DMS79 (cell line): ENCODE results near the gene CRYBB1.

ENCODE experiments used
- DNase-seq: peaks from one replicate; lab custom pipeline; 2025; lab: John Stamatoyannopoulos, UW

CRYBB1 gene

DNA sequence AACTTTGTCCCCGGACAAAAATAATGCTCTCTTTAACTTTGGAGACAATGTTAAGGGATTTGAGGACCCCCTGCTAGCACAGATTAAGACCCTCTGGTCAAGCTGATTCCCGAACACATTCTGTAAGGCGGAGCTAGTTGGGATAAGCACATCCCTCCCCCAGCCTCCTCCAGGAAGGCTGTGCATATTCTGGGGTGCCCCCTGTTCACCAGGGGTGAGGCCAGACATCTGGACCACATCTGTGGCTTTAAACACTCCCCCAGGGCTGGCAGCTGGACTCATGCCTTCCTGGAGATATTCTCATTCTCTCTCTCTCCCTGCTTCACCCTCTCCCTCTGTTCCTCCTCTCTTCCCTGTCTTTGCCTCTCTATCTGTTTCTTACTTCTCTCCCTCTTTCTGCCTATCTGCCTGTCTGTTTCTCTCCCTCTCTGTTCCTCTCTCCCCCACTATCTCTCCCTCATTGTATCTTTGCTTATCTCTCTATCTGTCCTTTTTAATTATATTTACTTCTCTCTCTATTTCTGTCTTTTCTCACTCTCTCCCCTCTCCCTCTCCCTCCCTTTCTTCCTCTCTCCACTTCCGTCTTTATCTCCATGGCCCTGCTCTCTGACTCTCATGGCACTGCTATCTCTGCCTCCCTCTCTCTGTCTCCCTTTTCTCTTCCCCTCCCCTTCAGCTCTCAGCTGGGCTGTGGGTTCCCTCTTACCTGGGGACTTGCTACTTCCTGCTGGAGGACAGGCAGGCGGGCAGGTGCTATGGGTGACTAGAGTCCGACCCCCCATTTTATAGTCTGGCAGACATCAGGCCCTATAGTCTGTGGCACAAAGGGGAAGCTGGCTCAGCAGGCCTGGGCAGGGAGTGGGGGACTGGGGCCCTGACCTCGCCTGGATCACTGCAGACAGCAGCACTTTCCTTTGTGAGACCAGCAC, at the start of gene CRYBB1:
Gene CRYBB1, minus strand, starts transcription at position 757 of the 929 bp plus-strand sequence. CDS start 1,708 bp downstream, outside the sequence.
- no peak for DNase-seq

DNA sequence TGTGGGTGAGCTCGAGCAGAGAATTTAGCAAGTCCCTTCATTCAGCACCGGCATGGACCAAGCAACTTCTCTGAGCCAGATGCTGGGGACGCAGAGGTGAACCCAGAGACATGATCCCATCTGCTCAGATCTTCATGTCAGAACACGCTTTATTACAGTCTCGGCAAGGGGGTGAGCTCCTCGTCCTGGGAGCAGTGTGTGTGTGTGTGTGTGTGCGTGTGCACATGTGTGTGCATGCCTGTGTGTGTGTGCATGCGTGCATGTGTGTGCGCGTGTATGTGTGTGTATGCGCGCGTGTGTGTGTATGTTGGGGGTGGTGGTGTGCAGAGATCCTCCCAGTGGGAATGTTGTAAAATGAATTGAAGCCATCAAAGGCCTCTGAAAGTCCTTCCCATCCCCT, 49.3 kb upstream of the CRYBB1 start:
- no peak for DNase-seq

DNA sequence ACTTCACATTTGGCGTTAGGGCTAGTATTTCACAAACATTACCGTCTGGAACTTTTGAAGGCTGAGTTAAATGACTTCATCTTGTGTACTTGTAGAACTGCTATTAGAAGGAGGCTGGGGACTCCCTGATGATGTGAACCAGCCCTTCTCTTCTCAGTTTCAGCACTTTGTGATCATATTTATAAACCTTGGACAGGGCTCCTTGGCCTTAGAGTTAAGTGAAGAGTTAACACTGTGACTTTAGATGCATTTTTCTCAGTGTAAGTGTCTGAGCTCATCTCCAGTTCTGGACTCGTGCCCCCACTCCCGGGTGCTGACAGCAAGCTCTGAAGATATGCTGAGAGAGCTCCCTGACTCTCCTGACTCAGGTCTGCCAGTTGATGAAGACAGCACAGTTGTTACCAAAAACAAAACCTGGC, 48.0 kb upstream of the CRYBB1 start:
- no peak for DNase-seq

DNA sequence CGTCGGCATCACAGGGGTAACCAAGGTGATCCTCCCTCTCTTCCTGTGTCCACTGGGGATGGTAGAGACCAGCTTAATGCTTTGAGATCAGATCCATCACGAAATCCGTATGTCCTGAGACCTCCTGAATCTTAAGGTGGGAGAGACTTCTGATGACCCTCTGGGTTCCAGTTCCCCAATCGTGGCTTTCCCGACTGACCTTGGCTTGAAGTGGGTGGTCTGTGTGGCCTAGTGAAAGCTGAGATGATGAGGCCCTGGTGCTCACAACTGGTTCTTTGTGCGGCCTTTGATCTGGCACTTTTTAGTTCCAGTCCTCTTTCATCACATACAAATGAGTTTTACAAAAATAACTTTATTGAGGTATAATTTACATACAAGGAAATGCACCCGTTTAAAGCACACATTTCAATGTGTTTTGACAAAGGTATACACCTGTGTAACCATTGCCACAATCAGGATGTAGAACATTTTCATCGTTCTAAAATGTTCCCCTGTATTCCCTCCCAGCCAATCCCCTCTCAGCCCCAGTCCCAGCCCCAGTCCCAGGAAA, 45.6 kb upstream of the CRYBB1 start:
- no peak for DNase-seq

DNA sequence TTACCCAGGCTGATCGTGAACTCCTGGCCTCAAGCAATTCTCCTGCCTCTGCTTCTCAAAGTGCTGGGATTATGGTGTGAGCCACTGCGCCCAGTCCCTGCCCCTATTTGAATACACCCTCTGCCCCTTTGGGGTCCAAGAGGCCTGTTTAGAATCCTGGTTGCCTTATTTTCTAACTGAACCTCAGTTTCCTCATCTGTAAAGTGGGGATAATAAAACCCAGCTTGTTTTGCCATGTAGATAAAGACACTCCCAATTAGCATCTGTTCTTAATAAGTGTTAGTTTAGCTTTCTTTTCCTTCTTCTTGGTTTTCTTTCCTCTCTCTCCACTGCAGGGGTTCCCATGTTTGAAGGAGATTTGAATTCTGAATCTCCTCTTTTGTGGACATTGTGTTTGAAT, 44.3 kb upstream of the CRYBB1 start:
- DNase-seq, result no peak

DNA sequence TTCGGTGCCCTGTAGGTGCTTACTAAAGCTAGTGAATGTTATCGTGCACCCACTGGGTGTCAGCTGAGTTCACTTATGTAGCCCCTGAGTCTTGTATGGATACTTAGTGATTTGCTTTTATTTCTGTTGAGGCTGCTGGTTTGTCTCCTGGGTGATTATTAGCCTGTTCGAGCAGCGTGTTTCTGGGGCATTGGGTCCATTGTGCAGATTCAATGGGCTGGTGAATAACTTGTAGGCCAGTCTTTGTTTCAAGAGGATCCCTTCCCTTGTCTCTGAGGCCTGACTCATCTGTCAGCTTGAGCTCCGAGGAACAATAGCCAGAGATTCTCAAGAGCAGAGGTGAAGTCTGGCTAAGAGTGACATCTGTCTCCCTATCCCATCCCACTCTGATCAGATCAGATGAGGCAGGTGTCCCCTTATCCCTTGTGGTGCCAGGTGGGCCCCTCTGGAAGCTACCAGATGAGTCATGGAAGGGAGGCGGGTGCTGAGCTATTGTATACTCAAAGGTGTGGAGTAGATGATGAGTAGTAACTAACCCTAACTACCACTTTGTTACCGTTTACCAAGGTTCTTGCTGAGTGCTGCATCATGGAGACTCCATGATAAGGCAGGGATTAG, 43.2 kb upstream of the CRYBB1 start:
- no peak for DNase-seq

DNA sequence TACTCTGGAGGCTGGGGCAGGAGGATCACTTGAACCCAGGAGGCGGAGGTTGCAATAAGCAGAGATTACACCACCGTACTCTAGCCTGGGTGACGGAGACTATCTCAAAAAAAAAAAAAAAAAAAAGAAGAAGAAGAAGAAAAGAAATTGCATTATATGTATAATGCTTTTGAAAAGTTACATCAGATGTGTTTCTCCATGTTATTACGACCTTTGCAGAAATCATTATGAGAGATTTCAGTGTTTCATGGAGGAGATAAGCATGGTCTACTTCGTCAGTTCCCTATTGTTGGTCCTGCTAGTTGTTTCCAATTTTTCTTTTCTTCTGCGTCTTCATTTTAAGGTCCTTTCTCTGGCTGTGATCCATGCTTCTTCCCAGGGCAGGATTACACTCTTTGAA, 42.5 kb upstream of the CRYBB1 start:
- DNase-seq, result no peak

DNA sequence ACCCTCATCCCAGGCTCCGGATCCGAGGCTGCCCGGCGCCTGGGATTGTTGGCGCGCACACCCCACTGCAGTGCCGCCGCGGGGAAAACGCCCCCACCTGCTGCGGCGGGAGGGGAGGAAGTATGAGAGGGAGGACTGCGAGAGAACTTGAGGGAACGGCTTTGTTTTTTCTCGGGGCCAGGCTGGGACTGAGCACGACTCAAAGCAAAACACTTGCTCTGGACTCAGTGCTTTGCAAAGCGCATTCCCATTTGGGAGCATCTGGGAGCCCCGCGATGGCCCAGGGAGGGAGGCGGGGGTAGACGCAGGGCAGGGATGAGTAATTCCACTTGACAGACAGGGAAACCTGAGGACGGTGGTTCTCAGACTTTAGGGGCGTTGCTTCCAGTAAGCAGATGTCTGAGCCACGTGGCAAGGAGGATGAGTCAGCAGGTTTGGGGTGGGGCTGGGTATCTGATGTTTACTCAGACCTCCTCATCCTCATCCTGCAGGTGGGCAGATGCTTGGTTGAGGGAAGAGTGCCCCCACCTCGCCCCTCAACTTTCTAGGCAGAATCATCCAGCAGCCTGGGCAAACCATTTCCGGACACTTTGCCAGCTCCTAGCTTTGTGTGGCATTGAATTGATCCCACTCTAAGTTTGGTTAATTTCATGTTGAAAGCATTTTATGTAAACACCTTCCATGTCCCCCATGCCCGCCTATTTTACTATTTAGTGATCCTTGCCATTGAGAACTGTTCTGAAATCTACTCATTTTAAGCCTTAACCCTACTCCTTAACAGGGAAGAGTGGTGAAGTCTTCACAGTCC, 41.0 kb upstream of the CRYBB1 start:
- peak; percentile 39 for DNase-seq

DNA sequence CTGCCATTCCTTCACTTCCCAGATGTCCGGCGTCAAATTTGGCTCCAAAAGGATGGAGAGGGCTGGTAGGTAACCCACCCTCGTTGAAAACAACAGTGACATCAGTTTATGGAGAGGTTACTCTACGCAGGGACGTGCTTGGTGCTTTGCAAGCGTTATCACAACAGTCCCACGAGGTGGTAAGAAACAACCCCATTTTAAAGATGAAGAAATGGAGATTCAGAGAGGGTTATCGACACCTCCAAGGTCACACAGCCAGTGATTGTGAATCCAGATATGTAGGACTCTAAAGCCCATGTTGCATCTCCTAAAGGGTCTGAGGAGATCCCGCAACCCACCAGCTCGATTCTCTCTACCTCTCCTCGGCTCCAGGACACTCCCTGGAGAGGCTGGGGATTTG, 40.3 kb upstream of the CRYBB1 start:
- no peak for DNase-seq

DNA sequence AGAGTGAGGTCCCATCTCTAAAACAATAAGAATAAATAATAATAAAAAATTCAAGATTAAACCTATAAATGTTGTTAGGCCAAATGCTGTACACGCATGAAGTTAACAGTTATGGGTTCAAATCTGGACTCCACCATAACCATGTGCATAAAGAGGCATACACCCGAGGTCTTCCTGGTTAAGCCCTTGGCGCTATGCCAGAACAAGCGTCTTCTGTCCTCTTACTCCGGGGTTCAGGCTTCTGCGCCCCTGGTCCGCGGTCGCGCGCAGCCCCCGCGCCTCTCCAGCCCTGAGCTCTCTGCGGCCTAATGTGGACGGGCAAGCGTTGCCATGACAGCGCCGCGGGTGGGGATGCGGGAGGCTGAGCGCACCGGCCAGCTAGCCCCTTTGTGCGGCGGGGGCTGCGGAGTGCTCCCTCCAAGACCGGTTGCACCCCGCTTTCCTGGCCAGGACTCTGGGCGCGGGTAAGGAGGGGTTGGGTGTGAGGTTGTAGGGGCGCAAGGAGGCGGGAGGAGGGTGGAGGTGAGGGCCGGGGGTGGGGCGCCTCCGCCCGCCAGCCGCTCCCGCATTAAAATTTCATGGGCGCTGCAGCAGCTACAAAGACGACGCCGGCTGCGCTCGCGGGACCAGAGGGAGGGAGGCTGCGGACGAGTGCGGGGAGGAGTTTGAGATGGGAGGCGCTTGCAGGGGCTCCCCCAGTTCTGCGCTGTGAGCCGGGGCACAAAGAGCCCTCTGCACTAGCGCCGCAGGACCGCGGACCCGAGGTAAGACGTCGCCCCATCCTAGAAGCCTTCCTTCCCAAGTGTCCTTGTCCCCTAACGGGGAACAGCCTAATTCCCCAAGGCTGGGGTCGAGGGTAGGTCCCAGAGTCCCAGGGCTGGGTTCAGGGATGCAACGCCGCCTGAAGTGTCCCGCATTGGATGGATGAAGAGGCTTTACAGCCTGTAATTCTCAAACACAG, 39.3 kb upstream of the CRYBB1 start, which contains the start of gene MIAT:
Gene MIAT, plus strand, starts transcription at position 698 of the 961 bp plus-strand sequence.
- no peak for DNase-seq

DNA sequence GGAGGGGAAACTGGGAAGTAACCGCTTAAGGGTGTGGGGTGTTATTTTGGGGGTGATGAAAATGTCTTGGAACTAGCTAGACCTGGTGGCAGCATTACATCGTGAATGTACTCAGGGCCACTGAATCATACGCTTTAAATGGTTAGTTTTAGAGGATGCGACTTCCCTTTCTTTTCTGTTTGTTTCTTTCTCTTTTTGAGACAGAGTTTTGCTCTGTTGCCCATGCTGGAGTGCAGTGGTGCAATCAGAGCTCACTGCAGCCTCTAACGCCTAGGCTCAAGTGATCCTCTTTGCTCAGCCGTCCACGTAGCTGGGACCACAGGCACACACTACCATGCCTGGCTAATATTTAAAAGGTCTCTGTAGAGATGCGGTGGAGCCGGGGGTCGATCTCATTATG, 34.0 kb upstream of the CRYBB1 start:
- no peak for DNase-seq

DNA sequence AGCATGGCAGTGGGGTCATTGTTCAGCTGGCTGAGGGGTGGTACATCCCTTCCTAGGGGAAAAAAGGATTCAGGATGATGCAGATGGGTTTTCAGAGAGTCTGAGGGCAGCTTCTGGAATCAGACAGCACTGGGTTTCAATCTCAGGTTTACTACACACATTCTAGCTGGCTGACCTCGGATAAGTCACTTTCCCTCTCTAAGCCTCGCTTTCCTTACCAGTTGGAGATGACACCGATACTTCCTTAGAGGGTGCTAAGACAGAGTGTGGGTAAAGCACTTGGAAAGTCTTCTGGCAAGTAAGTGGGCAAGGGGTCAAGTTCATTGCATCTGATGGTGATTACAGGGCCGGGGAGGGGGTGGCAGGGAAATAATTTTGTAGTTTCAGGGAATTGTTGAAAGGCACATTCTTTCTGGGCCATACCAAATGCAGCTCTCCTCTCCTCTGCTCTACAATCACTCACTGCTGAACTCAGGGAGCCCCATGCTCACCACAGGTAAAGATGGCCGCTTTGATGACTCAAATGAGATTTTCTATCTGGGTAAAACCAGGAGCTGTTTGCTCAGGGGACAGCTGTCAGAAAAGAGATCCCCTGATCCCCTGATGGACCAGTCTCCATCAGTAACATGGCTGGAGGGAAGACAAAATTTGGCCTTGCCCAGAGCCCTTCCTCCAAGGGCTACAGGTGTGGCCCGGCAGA, 33.0 kb upstream of the CRYBB1 start:
- no peak for DNase-seq

DNA sequence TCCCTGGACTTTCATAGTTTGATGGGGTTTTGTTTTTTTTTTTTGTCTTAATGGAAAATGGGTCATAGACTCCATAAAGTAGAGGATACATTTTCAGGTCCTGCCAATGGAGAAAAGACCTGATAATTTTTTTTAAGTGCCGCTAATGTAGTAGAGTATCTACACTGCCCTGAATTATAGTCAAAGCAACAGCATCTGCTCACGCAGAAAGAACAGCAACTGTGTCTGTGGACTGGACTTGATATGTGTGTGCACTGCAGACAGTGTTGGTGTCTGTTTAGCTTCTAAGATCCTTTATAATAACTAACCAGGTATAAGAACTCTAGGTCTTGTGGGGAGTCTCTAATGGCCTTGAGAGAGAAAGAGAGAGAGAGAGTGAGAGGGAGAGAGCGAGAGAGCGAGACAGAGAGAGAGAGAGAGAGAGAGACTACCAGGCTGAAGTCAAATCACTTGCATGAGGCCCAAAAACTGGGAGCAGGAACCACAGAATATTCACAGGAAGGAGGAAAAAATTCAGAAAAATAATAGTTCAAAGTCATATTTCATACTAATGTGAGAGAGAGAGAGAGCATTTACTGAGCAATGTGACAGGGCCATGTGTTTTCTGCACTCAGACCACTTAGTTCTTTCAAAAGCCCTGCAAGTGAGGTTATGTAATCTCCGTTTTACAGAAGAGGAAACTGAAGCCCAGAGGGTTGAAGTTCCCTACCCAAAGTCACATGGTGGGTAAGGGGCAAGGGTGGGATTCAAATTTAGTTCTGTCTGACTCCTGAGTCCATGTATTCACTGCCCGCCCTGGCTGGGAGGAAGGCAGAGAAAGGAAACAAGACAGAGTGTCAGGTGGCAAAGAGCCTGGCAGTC, 30.9 kb upstream of the CRYBB1 start:
- DNase-seq, result no peak

DNA sequence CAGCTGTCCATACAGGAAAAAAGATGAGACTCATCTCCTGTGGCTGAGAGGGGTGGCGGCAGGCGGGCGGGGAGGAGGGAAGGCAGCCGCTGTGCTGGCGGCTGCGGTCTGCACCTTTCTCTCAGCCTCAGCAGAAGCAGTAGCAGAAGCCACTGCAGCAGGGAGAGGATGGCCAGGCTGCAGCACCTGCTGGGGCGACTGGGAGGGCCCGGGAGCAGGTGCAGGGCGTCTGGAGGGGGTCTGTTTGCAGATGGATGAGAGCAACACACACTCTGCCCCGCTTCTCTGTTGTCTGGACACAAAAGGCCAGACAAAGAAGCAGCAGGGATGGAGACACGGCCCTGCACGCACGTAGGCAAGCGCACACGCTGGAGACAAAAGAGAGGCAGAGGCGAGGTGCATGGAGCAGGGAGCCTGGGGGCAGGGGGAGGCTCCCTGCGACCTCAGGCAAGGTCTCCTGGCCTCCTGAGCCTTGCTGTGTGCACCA, 30.2 kb upstream of the CRYBB1 start:
- peak; percentile 71 for DNase-seq

DNA sequence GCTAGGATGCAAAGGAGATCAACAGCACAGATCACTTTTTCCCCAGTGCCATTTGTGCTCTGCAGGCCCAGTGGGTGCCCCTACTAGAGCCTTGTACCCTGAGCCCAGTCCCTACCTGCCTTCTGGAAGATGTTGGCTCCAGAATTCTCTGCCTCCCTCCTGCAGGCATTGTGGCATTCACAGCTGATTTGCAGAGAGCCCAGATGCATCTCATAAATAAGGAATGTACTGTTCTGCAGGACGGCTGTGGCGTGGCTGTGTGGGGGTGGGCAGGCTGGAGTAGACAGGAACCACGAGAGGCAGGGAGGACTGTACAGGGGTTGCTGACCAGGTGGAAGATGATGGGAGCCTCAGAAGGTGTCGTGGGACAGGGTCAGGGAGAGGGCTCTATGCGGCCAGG, 28.3 kb upstream of the CRYBB1 start:
- no peak for DNase-seq

DNA sequence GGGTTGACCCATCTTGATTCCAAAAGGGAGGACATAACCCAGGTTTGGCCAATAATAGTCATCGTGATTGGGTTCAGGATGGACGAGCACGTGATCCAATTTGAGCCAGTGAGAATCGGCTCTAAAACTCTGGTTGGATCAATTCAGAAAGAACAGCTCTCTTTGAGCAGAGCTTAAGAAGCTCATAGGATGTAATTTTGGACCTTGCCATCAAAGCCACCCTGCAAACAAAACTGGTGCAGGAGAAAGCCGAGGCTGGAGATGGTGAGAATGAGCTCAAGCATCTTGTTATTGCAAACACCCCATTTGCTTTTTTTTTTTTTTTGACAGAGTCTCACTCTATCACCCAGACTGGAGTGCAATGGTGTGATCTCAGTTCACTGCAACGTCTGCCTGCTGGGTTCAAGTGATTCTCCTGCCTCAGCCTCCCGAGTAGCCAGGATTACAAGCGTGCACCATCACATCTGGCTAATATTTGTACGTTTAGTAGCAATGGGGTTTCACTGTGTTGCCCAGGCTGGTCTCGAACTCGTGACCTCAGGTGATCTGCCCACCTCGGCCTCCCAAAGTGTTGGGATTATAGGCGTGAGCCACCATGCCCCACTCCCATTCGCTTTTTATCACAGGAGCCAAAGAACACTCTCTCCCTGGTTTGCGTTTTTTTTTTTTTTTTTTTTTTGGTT, 25.7 kb upstream of the CRYBB1 start:
- no peak for DNase-seq

DNA sequence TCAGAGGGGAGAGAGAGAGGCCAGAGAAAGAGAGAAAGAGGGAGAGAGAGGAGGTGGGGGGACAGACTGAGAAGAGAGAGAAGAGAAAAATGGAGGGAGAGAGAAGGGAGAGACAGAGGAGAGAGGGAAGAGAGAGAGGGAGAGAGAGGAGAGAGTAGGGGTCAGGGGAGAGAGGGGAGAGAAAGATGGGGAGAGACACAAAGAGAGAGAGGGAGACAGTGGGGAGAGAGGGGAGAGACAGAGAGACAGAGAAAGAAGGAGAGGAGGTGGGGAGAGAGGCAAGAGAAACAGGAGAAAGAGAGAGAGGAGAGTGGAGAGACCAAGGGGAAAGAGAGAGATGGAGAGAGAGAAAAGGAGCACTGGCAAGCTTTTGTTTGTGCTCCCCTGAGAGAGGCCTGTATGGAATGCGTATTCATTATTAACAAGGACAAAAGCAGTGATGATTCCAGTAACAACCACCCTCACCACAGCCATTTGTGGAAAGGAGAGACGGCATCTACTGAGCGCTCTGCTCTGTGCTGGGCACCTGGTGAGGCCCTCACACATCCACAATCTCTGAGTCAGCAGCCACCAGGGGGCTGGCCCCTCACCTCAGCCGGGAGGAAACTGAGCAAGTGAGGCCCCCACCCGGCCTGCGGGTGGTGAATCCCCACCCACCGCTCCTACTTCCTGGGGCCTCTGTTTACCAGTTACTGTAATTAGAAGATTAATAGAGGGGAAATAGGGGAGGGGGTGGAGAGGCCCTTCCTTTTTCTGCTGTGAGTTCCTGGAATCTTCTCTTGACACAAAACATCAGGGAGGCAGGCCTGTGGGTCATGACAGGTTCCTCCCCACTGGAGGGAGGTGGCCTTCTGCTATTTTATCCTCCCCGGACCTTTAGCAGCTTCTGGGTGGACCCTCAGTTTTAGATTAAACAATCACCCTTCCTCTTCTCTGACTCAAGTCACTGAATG, 24.9 kb upstream of the CRYBB1 start:
- no peak for DNase-seq
